HG03521 (cell line): Measurements from ENCODE around the gene UCK2.

Source experiments
- ATAC-seq: cut with Tn5 transposase; IDR thresholded peaks from one replicate; pipeline ENCODE4 v1.9.1; 2021; ENCODE audit warnings: mild to moderate bottlenecking, moderate library complexity; ENCODE audit not compliant: unreplicated experiment

UCK2 gene

GRCh38 chr1:165854101-165854845, 26.9 kb downstream of the UCK2 start:
- ATAC-seq, result no peak

GRCh38 chr1:165855010-165855838, 27.8 kb downstream of the UCK2 start:
- ATAC-seq, result no peak

GRCh38 chr1:165856021-165856420, 28.6 kb downstream of the UCK2 start:
- ATAC-seq, result no peak

GRCh38 chr1:165856606-165857005, 29.2 kb downstream of the UCK2 start:
- no peak for ATAC-seq

- ATAC-seq, result peak; percentile 73
These were observed 29.8 kb downstream of the UCK2 start for GRCh38 chr1:165857046-165857801.

- no peak for ATAC-seq
These were observed 31.0 kb downstream of the UCK2 start for GRCh38 chr1:165858364-165858823.

GRCh38 chr1:165858967-165859845, 31.8 kb downstream of the UCK2 start:
- no peak for ATAC-seq

GRCh38 chr1:165860065-165860464, 32.7 kb downstream of the UCK2 start:
- no peak for ATAC-seq

GRCh38 chr1:165861911-165862310, 34.5 kb downstream of the UCK2 start:
- ATAC-seq, result no peak

- peak; percentile 87 for ATAC-seq
These were observed 35.0 kb downstream of the UCK2 start for GRCh38 chr1:165862448-165862847.

- no peak for ATAC-seq
These were observed 35.9 kb downstream of the UCK2 start for GRCh38 chr1:165863346-165863745.

- ATAC-seq, result no peak
These were observed 38.4 kb downstream of the UCK2 start for GRCh38 chr1:165865633-165866340.

- ATAC-seq, result no peak
These were observed 41.9 kb downstream of the UCK2 start for GRCh38 chr1:165869343-165869742.

- peak; percentile 66 for ATAC-seq
These were observed 44.1 kb downstream of the UCK2 start for GRCh38 chr1:165871311-165872067.

- no peak for ATAC-seq
These were observed 46.1 kb downstream of the UCK2 start for GRCh38 chr1:165873481-165873880.

GRCh38 chr1:165874643-165875042, 47.2 kb downstream of the UCK2 start:
- no peak for ATAC-seq

GRCh38 chr1:165875171-165875570, 47.8 kb downstream of the UCK2 start:
- ATAC-seq, result no peak

- ATAC-seq, result no peak
These were observed 48.2 kb downstream of the UCK2 start for GRCh38 chr1:165875604-165876003.

- ATAC-seq, result peak; percentile 30
These were observed 48.7 kb downstream of the UCK2 start for GRCh38 chr1:165876121-165876520.
